Stimulated activated CD4-positive, alpha-beta T cell treated with anti-CD3 and anti-CD28 coated beads, TNF-alpha, amount 100 ng/mL, for 48 hours (primary cell): ENCODE results near the gene ZNF639.
A peak's percentile ranks its signal among the peaks of the same experiment; 100 is the strongest.

Experiments used
- DNase-seq, 3 donors: peaks; one replicate each; pipeline ENCODE4 v3.0.0-alpha.2; 2020; ENCODE audit warnings: low read depth in 3 of 3

Gene ZNF639

GRCh38 chr3:179309225-179310078 is 13.4 kb upstream of the ZNF639 start:
- no peak for DNase-seq

GRCh38 chr3:179318876-179319275 is 4.0 kb upstream of the ZNF639 start:
- DNase-seq, result no peak

- DNase-seq, result no peak
Observed at GRCh38 chr3:179321668-179322285, 1.1 kb upstream of the ZNF639 start.

- DNase-seq, result peak; percentile 28 to 48 (median 33)
Observed at GRCh38 chr3:179323197-179324110, 623 bp downstream of the ZNF639 start.

GRCh38 chr3:179324270-179324754 is 1.5 kb downstream of the ZNF639 start:
- DNase-seq, result no peak

- DNase-seq, result no peak
Observed at GRCh38 chr3:179330438-179330837, 7.6 kb downstream of the ZNF639 start.

GRCh38 chr3:179332240-179332639 is 9.4 kb downstream of the ZNF639 start:
- DNase-seq, result no peak

- no peak for DNase-seq
Observed at GRCh38 chr3:179333084-179333483, 10.3 kb downstream of the ZNF639 start.

GRCh38 chr3:179336345-179336929 is 13.6 kb downstream of the ZNF639 start:
- DNase-seq, result no peak

- peak; percentile 74 to 86 (median 79) for DNase-seq
Observed at GRCh38 chr3:179347345-179348194, 24.7 kb downstream of the ZNF639 start, which contains the start of gene MFN1. MFN1 (plus strand) TSS chr3:179347709; CDS start chr3:179348852, 1,143 bp downstream.

- DNase-seq, result no peak
Observed at GRCh38 chr3:179348325-179349013, 25.6 kb downstream of the ZNF639 start.

GRCh38 chr3:179355996-179356395 is 33.2 kb downstream of the ZNF639 start:
- DNase-seq, result no peak

GRCh38 chr3:179363332-179363731 is 40.5 kb downstream of the ZNF639 start:
- no peak for DNase-seq

- no peak for DNase-seq
Observed at GRCh38 chr3:179369621-179370020, 46.8 kb downstream of the ZNF639 start.

- no peak for DNase-seq
Observed at GRCh38 chr3:179373938-179374337, 51.1 kb downstream of the ZNF639 start.

GRCh38 chr3:179375091-179375999 is 52.5 kb downstream of the ZNF639 start:
- DNase-seq, result no peak

GRCh38 chr3:179376474-179376873 is 53.6 kb downstream of the ZNF639 start:
- DNase-seq, result no peak
